HL-60 (cell line): ENCODE data around the gene CEACAM18.

Source experiments
- DNase-seq, 2 experiments: peaks; one replicate each; pipeline ENCODE4 v3.0.0-alpha.2; 2010 to 2020; ENCODE audit warnings: low read depth in 1 of 2, low spot score in 1 of 2
- H3K27ac ChIP-seq: fragments of 250-450 bp; sonication (Bioruptor Pico); replicated peaks from 2 replicates; pipeline ENCODE4 v1.5.1; 2020; ENCODE audit warnings: mild to moderate bottlenecking, moderate library complexity
- H3K27me3 ChIP-seq: fragments of 250-450 bp; sonication (Bioruptor Pico); 2 replicates; pipeline ENCODE4 v1.5.1; 2021; ENCODE audit warnings: mild to moderate bottlenecking, moderate library complexity; ENCODE audit not compliant: insufficient read depth, poor library complexity, severe bottlenecking
- H3K4me3 ChIP-seq: replicated peaks from 2 replicates; pipeline ENCODE4 v1.5.1; 2011; ENCODE audit warnings: mild to moderate bottlenecking, control low read depth, low read length; ENCODE audit not compliant: insufficient read depth
- CTCF ChIP-seq: IDR thresholded peaks from one replicate; pipeline ENCODE4 v1.5.1; 2011; ENCODE audit warnings: low read length, control low read depth, inconsistent platforms; ENCODE audit not compliant: insufficient read depth
- GABPA ChIP-seq: IDR thresholded peaks from 2 replicates; pipeline ENCODE4 v1.6.1; 2012; ENCODE audit warnings: low read depth
- POLR2AphosphoS5 ChIP-seq: IDR thresholded peaks from 2 replicates; pipeline ENCODE4 v1.6.1; 2012; ENCODE audit warnings: low read depth
- REST ChIP-seq: IDR thresholded peaks from 2 replicates; pipeline ENCODE4 v1.6.1; 2012; ENCODE audit warnings: low read depth; ENCODE audit not compliant: insufficient replicate concordance
- SPI1 ChIP-seq: IDR thresholded peaks from 2 replicates; pipeline ENCODE4 v1.6.1; 2012; ENCODE audit warnings: low read depth, mild to moderate bottlenecking, borderline replicate concordance

Gene CEACAM18

GRCh38 chr19:51529301-51529700 lies 51.0 kb downstream of the CEACAM18 start:
- Histone ChIP-seq H3K27me3 (no peaks in the 10 kb centered on the region), H3K27ac (no peak overlapping the region)
- no peak for DNase-seq

GRCh38 chr19:51530616-51531015 lies 52.3 kb downstream of the CEACAM18 start:
- Histone ChIP-seq H3K4me3 (no peak overlapping the region), H3K27ac (no peak overlapping the region), H3K27me3 (no peaks in the 10 kb centered on the region)
- no peak for TF ChIP-seq POLR2AphosphoS5
- no peak for TF ChIP-seq SPI1
- TF ChIP-seq CTCF = no peak
- no peak for TF ChIP-seq GABPA
- TF ChIP-seq REST = no peak
- DNase-seq = no peak

More at GRCh38 chr19:51529301-51529700, 51.0 kb downstream of the CEACAM18 start:
- TF ChIP-seq GABPA = no peak
- no peak for TF ChIP-seq SPI1
- no peak for TF ChIP-seq POLR2AphosphoS5
- TF ChIP-seq REST = no peak
- TF ChIP-seq CTCF = no peak
- no peak overlapping the region for H3K4me3 ChIP-seq

GRCh38 chr19:51531349-51532315 lies 53.3 kb downstream of the CEACAM18 start, which contains the start of gene SIGLEC6:
SIGLEC6 (minus strand) TSS chr19:51531670; CDS start chr19:51531648, 22 bp downstream.
- Histone ChIP-seq H3K4me3 (peak within 1 kb of the TSS; percentile 17), H3K27ac (peak within 1 kb of the TSS; percentile 65), H3K27me3 (no peaks in the 10 kb centered on the region)
- peak; percentile 76 to 97 for DNase-seq
- TF ChIP-seq SPI1 = peak; percentile 98
- TF ChIP-seq POLR2AphosphoS5 = peak; percentile 57; the same call in 1 of the 2 replicates
- TF ChIP-seq REST = no peak
